ENCODE data around the gene SLC34A2.
"Not testable (repeated sequence)": the region's sequence is repeated elsewhere in the genome, so short reads cannot be mapped to it uniquely, and the experiment has no call there.

SLC34A2 gene

DNA sequence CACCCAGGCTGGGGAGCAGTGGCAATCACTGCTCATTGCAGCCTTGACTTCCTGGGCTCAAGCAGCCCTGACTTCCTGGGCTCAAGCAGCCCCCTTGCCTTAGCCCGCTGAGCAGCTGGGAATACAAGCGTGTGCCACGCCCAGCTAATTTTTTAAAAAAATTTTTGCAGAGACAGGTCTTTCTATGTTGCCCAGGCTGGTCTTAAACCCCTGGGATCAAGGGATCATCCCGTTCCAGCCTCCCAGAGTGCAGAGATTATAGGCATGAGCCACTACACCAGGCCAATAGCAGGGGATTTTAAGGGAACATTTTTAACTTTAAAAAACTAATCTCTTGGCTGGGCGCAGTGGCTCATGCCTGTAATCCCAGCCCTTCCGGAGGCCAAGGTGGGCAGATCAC is 5.3 kb upstream of the SLC34A2 start:
- Histone ChIP-seq H3K9ac (ENCODE audit: low read depth, low read length) (no peak overlapping the region), H3K4me1 (ENCODE audit: insufficient read depth, low read length) (peaks cover 19% of the 10 kb centered on the region), H3K9me3 (ENCODE audit: control insufficient read depth, insufficient read depth, low read length) (no peaks in the 10 kb centered on the region), H3K36me3 (ENCODE audit: insufficient read depth, low read length) (no peaks in the 10 kb centered on the region)

DNA sequence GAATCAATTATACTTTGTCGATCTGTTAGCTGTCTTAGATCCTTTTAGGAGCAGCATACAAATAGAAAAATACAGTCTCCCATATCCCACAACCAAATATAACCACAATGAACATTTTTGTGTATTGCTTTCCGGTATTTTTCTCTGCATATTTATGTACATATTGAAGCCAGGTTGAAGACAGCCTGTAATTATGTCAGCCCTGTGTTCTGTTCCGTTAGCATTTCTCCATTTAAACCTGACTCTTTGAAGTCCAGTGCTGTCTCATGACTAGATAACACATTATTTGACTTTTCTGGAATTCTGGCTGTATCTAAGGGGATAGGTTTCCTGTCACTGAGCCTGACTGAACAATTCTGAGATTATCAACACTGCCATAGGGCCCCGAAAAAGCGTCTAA is 4.0 kb upstream of the SLC34A2 start:
- no peaks in the 10 kb centered on the region for H3K9me3 ChIP-seq (ENCODE audit: control insufficient read depth, insufficient read depth, low read length)
- H3K36me3 ChIP-seq (ENCODE audit: insufficient read depth, low read length), result no peaks in the 10 kb centered on the region
- peaks cover 26% of the 10 kb centered on the region for H3K4me1 ChIP-seq (ENCODE audit: insufficient read depth, low read length)
- H3K9ac ChIP-seq (ENCODE audit: low read depth, low read length), result no peak overlapping the region

GRCh38 chr4:25654031-25654970 is 1.4 kb upstream of the SLC34A2 start:
- Histone ChIP-seq H3K9me3 (ENCODE audit: control insufficient read depth, insufficient read depth, low read length) (no peaks in the 10 kb centered on the region), H3K4me1 (ENCODE audit: insufficient read depth, low read length) (peaks cover 29% of the 10 kb centered on the region), H3K36me3 (ENCODE audit: insufficient read depth, low read length) (no peaks in the 10 kb centered on the region), H3K9ac (ENCODE audit: low read depth, low read length) (peak overlapping the region; percentile 52; the same call in 1 of the 2 replicates)

- H3K36me3 ChIP-seq (ENCODE audit: insufficient read depth, low read length), result no peaks in the 10 kb centered on the region
- no peaks in the 10 kb centered on the region for H3K9me3 ChIP-seq (ENCODE audit: control insufficient read depth, insufficient read depth, low read length)
- H3K9ac ChIP-seq (ENCODE audit: low read depth, low read length), result peak overlapping the region; percentile 52
- H3K4me1 ChIP-seq (ENCODE audit: insufficient read depth, low read length), result peaks cover 29% of the 10 kb centered on the region
Observed at GRCh38 chr4:25656031-25656430, 380 bp downstream of the SLC34A2 start.

DNA sequence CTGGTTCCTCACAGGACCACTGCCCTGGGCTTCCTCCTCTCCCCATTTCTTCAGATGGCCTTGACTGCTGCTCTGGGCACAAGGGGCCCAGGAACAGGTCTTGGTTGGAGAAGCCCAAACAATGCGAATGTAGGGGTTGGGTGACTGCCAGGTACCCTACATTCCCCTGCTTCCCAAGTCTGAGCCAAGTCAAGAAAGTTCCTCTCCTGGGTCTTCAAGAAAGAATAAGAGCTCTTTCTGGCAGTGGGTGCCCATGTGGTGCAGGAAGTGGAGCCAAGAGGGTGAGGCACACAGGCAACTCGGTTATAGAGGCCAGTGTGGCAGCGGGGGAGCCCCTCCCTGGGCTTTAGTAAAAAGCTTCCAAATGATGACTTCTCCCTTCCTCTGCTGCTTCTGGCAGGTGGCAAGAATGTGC is 2.7 kb downstream of the SLC34A2 start:
- no peak overlapping the region for H3K9ac ChIP-seq (ENCODE audit: low read depth, low read length)
- H3K36me3 ChIP-seq (ENCODE audit: insufficient read depth, low read length), result no peaks in the 10 kb centered on the region
- H3K4me1 ChIP-seq (ENCODE audit: insufficient read depth, low read length), result peaks cover 22% of the 10 kb centered on the region
- H3K9me3 ChIP-seq (ENCODE audit: control insufficient read depth, insufficient read depth, low read length), result no peaks in the 10 kb centered on the region

GRCh38 chr4:25658777-25659176 is 3.1 kb downstream of the SLC34A2 start:
- Histone ChIP-seq H3K9ac (ENCODE audit: low read depth, low read length) (no peak overlapping the region), H3K4me1 (ENCODE audit: insufficient read depth, low read length) (peaks cover 25% of the 10 kb centered on the region), H3K9me3 (ENCODE audit: control insufficient read depth, insufficient read depth, low read length) (no peaks in the 10 kb centered on the region), H3K36me3 (ENCODE audit: insufficient read depth, low read length) (no peaks in the 10 kb centered on the region)

DNA sequence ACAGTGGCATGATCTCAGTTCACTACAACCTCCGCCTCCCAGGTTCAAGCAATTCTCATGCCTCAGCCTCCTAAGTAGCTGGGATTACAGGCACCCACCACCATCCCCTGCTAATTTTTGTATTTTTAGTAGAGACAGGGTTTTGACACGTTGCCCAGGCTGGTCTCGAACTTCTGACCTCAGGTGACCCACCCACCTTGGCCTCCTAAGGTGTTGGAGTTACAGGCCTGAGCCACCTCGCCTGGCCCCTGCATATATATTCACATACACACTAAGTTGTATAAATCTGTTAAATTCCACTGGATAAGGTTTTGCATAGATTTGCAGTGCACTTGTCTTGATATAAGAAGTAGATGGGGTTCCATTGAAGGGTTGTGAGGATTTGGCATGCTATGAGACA is 5.8 kb downstream of the SLC34A2 start:
- H3K36me3 ChIP-seq (ENCODE audit: insufficient read depth, low read length); H3K9ac ChIP-seq (ENCODE audit: low read depth, low read length); H3K9me3 ChIP-seq (ENCODE audit: control insufficient read depth, insufficient read depth, low read length): not testable (repeated sequence)
- peaks cover 18% of the 10 kb centered on the region for H3K4me1 ChIP-seq (ENCODE audit: insufficient read depth, low read length)

DNA sequence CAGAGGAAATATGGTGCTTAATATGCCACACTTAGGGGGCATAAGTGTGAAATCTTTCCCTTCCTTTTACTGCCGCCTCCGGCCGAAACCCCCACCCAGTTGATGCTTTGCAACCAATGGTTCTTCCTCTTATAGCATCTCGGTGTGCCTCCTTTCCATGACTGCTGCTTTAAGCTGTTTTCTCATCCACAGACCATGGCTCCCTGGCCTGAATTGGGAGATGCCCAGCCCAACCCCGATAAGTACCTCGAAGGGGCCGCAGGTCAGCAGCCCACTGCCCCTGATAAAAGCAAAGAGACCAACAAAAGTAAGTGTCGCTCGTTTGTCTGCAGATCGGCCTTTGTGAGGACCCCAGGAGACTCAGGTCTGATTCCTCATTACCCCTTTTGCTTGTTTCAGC is 6.7 kb downstream of the SLC34A2 start:
- Histone ChIP-seq H3K36me3 (ENCODE audit: insufficient read depth, low read length) (no peaks in the 10 kb centered on the region), H3K9ac (ENCODE audit: low read depth, low read length) (no peak overlapping the region), H3K9me3 (ENCODE audit: control insufficient read depth, insufficient read depth, low read length) (no peaks in the 10 kb centered on the region), H3K4me1 (ENCODE audit: insufficient read depth, low read length) (peaks cover 13% of the 10 kb centered on the region; the same call in 1 of the 2 replicates)

- no peaks in the 10 kb centered on the region for H3K36me3 ChIP-seq (ENCODE audit: insufficient read depth, low read length)
Observed at GRCh38 chr4:25663781-25664180, 8.1 kb downstream of the SLC34A2 start.

DNA sequence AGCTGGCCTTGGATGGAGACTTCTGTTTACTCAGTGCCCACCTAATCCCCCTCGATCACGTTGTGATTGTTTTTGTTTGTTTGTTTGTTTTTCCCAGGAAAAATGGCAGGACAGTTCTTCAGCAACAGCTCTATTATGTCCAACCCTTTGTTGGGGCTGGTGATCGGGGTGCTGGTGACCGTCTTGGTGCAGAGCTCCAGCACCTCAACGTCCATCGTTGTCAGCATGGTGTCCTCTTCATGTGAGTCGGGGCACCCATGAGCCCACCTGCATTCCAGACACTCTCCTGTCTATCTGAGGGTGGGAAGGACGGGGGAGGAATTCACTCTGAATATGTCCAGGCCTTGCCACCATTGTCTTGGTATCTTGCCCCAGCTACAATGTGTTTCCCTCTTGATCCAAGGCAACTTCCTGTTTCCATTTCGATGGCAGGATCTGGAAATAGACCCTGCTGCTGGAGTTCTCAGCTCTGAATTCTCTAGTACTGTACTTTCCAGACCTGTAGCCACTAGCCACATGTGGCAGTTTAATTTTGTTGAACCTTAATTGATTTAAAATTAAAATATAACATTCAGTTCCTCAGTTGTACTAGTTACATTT is 10.5 kb downstream of the SLC34A2 start:
- Histone ChIP-seq H3K36me3 (ENCODE audit: insufficient read depth, low read length) (no peaks in the 10 kb centered on the region), H3K9ac (ENCODE audit: low read depth, low read length) (no peak overlapping the region), H3K4me1 (ENCODE audit: insufficient read depth, low read length) (peaks cover 19% of the 10 kb centered on the region), H3K9me3 (ENCODE audit: control insufficient read depth, insufficient read depth, low read length) (no peaks in the 10 kb centered on the region)

More at GRCh38 chr4:25663781-25664180, 8.1 kb downstream of the SLC34A2 start:
- peaks cover 19% of the 10 kb centered on the region for H3K4me1 ChIP-seq (ENCODE audit: insufficient read depth, low read length)
- no peak overlapping the region for H3K9ac ChIP-seq (ENCODE audit: low read depth, low read length)
- no peaks in the 10 kb centered on the region for H3K9me3 ChIP-seq (ENCODE audit: control insufficient read depth, insufficient read depth, low read length)

- Histone ChIP-seq H3K9me3 (ENCODE audit: control insufficient read depth, insufficient read depth, low read length) (no peaks in the 10 kb centered on the region), H3K36me3 (ENCODE audit: insufficient read depth, low read length) (no peaks in the 10 kb centered on the region), H3K4me1 (ENCODE audit: insufficient read depth, low read length) (peaks cover 19% of the 10 kb centered on the region), H3K9ac (ENCODE audit: low read depth, low read length) (no peak overlapping the region)
Observed at GRCh38 chr4:25667931-25668557, 12.4 kb downstream of the SLC34A2 start.

DNA sequence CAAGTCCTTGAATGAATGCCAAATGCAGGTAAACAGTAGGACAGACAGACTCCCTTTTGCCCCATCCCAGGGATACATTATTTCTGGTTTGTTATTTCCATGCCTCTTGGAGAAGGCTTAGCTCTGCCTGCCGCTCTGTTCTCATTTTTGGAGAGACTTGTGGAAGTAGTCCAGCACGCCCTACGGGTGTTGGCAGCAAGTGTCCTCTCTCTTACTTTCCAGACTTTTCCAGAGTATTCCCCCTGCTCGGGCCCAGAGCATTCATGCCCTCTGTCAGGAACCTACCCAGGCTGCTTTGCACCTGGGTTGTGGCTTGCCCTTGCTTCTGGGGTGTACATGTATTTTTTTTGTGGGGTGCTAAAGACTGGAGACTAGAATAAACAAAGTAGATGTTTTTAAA is 15.3 kb downstream of the SLC34A2 start:
- H3K9me3 ChIP-seq (ENCODE audit: control insufficient read depth, insufficient read depth, low read length), result no peaks in the 10 kb centered on the region
- peaks cover 5% of the 10 kb centered on the region for H3K4me1 ChIP-seq (ENCODE audit: insufficient read depth, low read length)
- no peak overlapping the region for H3K9ac ChIP-seq (ENCODE audit: low read depth, low read length)
- H3K36me3 ChIP-seq (ENCODE audit: insufficient read depth, low read length), result no peaks in the 10 kb centered on the region; the same call in 1 of the 2 replicates

- Histone ChIP-seq H3K36me3 (ENCODE audit: insufficient read depth, low read length) (no peaks in the 10 kb centered on the region; the same call in 1 of the 2 replicates), H3K9me3 (ENCODE audit: control insufficient read depth, insufficient read depth, low read length) (no peaks in the 10 kb centered on the region), H3K4me1 (ENCODE audit: insufficient read depth, low read length) (peaks cover 3% of the 10 kb centered on the region), H3K9ac (ENCODE audit: low read depth, low read length) (no peak overlapping the region)
Observed at GRCh38 chr4:25672756-25673155, 17.1 kb downstream of the SLC34A2 start.

DNA sequence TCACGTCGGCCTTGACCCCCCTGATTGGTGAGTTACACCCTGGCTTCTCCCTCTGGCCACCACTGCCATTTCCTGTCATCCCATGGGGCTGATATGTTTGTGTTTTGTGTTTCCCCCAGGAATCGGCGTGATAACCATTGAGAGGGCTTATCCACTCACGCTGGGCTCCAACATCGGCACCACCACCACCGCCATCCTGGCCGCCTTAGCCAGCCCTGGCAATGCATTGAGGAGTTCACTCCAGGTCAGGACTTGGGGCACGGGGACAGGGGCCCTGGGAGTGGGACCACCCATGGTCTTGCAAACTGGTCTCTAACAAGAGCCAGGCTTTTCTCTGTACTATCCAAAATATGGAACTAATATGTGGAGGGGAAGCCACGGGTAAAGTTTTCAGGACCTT is 18.7 kb downstream of the SLC34A2 start:
- Histone ChIP-seq H3K4me1 (ENCODE audit: insufficient read depth, low read length) (no peaks in the 10 kb centered on the region), H3K9ac (ENCODE audit: low read depth, low read length) (no peak overlapping the region), H3K9me3 (ENCODE audit: control insufficient read depth, insufficient read depth, low read length) (no peaks in the 10 kb centered on the region), H3K36me3 (ENCODE audit: insufficient read depth, low read length) (no peaks in the 10 kb centered on the region; the same call in 1 of the 2 replicates)

Data from ES-I3 (cell line).